Stomach smooth muscle (tissue), 2 donors: ENCODE measurements around the gene KIF16B.
"Not testable (repeated sequence)": the region's sequence is repeated elsewhere in the genome, so short reads cannot be mapped to it uniquely, and the experiment has no call there.

Source experiments
- H3K27ac ChIP-seq: one replicate; pipeline ENCODE4 v1.7.0; 2013; ENCODE audit warnings: mild to moderate bottlenecking, low read length, inconsistent platforms
- H3K27me3 ChIP-seq, 2 donors: one replicate each; pipeline ENCODE4 v1.7.0; 2013; ENCODE audit warnings: low read length in 2 of 2; ENCODE audit not compliant: insufficient read depth in 2 of 2, control insufficient read depth in 1 of 2
- H3K36me3 ChIP-seq, 2 donors: one replicate each; pipeline ENCODE4 v1.7.0; 2013; ENCODE audit warnings: low read length in 2 of 2; ENCODE audit not compliant: control insufficient read depth in 2 of 2, insufficient read depth in 2 of 2
- H3K4me1 ChIP-seq: one replicate; pipeline ENCODE4 v1.7.0; 2013; ENCODE audit warnings: low read length; ENCODE audit not compliant: control insufficient read depth, insufficient read depth
- H3K4me3 ChIP-seq, 2 donors: one replicate each; pipeline ENCODE4 v1.7.0; 2013; ENCODE audit warnings: low read length in 2 of 2
- H3K9ac ChIP-seq, 2 donors: one replicate each; pipeline ENCODE4 v1.7.0; 2013; ENCODE audit warnings: low read length in 2 of 2, mild to moderate bottlenecking in 1 of 2
- H3K9me3 ChIP-seq, 2 donors: one replicate each; pipeline ENCODE4 v1.7.0; 2013; ENCODE audit warnings: low read length in 2 of 2; ENCODE audit not compliant: control insufficient read depth in 2 of 2
- donor health status: healthy.
- donor health status: Pancreatic carcinoma.

The KIF16B gene

DNA sequence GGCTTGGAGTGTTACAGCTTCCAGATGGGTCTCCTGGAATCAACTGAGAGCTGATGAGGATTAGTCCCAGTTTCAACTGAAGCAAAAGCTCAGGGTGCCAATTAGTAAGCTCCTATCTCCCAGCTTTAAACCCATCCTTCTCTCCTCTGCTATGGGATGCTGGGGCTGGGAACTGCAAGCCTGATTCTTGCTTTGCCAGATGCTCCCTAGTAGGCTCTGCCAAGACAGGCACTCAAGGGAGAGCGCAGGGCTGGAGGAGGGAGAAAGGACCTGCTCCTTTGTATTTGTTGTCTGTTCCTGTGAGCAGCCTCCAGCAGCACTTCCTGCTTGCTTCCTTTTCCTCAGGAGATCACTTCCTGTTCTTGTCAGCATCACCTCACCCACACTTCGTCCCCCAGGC, 309.7 kb downstream of the KIF16B start:
- Histone ChIP-seq H3K36me3 (peaks cover 0 to 2% of the 10 kb centered on the region in 2 donors), H3K4me1 (no peaks in the 10 kb centered on the region), H3K9ac (no peak overlapping the region), H3K27ac (no peak overlapping the region), H3K4me3 (no peak overlapping the region), H3K27me3 (no peaks in the 10 kb centered on the region), H3K9me3 (peaks cover 6 to 15% of the 10 kb centered on the region in 2 donors)

DNA sequence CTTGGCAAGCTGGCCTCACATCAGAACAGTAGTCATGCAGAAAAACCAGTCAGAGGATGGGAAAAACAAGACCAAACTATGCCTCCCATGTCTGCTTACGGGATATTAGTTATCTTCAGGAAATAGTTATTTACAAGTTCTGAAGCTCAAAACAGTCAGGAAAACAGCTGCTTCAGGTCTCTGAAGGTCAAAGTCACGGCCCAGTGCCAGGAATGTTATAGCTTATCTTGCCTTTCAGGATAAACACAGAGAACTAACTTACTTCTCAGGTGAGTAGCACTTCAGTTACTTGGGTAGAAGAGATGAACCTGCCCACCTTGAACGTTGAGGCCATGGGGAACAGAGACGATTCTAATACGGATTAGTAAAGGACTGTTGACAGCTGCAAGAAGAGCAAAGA, 310.7 kb downstream of the KIF16B start:
- no peaks in the 10 kb centered on the region for H3K27me3 ChIP-seq
- H3K4me1 ChIP-seq = no peaks in the 10 kb centered on the region
- H3K27ac ChIP-seq = no peak overlapping the region
- H3K4me3 ChIP-seq = no peak overlapping the region
- H3K36me3 ChIP-seq = peaks cover 0 to 2% of the 10 kb centered on the region in 2 donors
- peaks cover 6 to 11% of the 10 kb centered on the region in 2 donors for H3K9me3 ChIP-seq
- H3K9ac ChIP-seq = no peak overlapping the region

DNA sequence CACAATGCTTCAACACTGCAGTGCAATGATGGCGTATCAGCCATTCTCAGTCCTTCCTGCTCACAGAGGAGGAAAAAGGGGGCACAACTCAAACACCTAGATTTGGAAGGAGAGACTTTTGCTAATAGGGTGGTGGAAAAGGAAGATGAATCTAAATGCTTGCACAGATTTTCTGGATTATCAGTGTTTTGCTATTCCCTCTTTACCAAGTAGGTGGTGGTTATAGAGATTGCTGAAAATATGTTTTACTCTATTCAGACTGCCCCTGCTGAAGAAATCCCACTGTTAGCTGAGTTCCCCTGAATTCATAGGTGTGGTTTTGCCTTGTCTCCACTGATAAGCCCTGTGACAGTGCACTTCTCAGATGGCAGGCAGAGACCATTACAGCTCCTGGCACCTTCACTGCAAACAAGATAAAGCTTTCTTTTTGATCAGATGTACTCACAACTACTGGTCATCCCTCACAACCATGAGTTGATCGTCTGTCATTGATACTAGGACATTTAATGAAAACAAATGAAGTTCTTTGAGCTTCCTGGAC, 311.4 kb downstream of the KIF16B start:
- Histone ChIP-seq H3K4me3 (no peak overlapping the region), H3K9me3 (peaks cover 6% of the 10 kb centered on the region in 2 donors), H3K4me1 (no peaks in the 10 kb centered on the region), H3K27ac (no peak overlapping the region), H3K27me3 (no peaks in the 10 kb centered on the region), H3K9ac (no peak overlapping the region), H3K36me3 (no peaks in the 10 kb centered on the region)

GRCh38 chr20:16260911-16261310, 312.3 kb downstream of the KIF16B start:
- H3K27ac ChIP-seq = no peak overlapping the region
- H3K4me3 ChIP-seq = no peak overlapping the region
- H3K4me1 ChIP-seq = no peaks in the 10 kb centered on the region
- no peak overlapping the region for H3K9ac ChIP-seq
- peaks cover 0 to under 1% of the 10 kb centered on the region in 2 donors for H3K9me3 ChIP-seq
- H3K27me3 ChIP-seq = no peaks in the 10 kb centered on the region
- no peaks in the 10 kb centered on the region for H3K36me3 ChIP-seq

GRCh38 chr20:16260133-16260532, 313.1 kb downstream of the KIF16B start:
- not testable (repeated sequence) for H3K4me3 ChIP-seq, H3K9me3 ChIP-seq, H3K27ac ChIP-seq, H3K4me1 ChIP-seq, H3K36me3 ChIP-seq, H3K27me3 ChIP-seq, H3K9ac ChIP-seq

GRCh38 chr20:16258766-16259165, 314.5 kb downstream of the KIF16B start:
- no peak overlapping the region for H3K9ac ChIP-seq
- no peaks in the 10 kb centered on the region for H3K4me1 ChIP-seq
- no peaks in the 10 kb centered on the region for H3K27me3 ChIP-seq
- no peaks in the 10 kb centered on the region for H3K9me3 ChIP-seq
- H3K4me3 ChIP-seq = no peak overlapping the region
- H3K36me3 ChIP-seq = no peaks in the 10 kb centered on the region
- H3K27ac ChIP-seq = no peak overlapping the region

- H3K9ac ChIP-seq = no peak overlapping the region
- no peak overlapping the region for H3K27ac ChIP-seq
- H3K4me3 ChIP-seq = no peak overlapping the region
- H3K4me1 ChIP-seq = no peaks in the 10 kb centered on the region
- no peaks in the 10 kb centered on the region for H3K9me3 ChIP-seq
- H3K27me3 ChIP-seq = no peaks in the 10 kb centered on the region
- no peaks in the 10 kb centered on the region for H3K36me3 ChIP-seq
Measured at GRCh38 chr20:16257813-16258430, 315.3 kb downstream of the KIF16B start.

GRCh38 chr20:16257021-16257420, 316.2 kb downstream of the KIF16B start:
- no peak overlapping the region for H3K27ac ChIP-seq
- H3K27me3 ChIP-seq = no peaks in the 10 kb centered on the region
- H3K4me3 ChIP-seq = no peak overlapping the region
- H3K36me3 ChIP-seq = no peaks in the 10 kb centered on the region
- H3K9me3 ChIP-seq = no peaks in the 10 kb centered on the region
- no peaks in the 10 kb centered on the region for H3K4me1 ChIP-seq
- no peak overlapping the region for H3K9ac ChIP-seq

DNA sequence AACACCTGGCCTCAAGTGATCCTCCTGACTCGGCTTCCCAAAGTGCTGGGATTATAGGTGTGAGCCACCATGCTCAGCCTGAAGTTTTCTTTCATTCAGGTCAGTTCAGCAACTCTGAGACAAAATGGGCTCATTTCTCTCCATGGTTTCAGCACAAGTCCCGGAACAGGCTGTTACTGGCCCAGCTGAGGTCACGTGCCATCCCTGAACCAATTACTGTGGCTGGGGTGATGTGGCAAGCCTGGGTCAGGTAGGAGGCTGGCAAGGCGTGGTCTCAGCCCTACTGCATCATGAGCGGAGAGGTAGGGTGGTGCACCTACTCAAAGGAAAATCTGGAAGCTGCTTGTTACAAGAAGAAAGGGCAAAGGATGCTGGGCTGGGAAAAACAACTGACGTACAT, 326.4 kb downstream of the KIF16B start:
- Histone ChIP-seq H3K4me1 (no peaks in the 10 kb centered on the region), H3K4me3 (no peak overlapping the region), H3K9me3 (no peaks in the 10 kb centered on the region), H3K27ac (no peak overlapping the region), H3K36me3 (no peaks in the 10 kb centered on the region), H3K27me3 (peaks cover 0 to 2% of the 10 kb centered on the region in 2 donors), H3K9ac (no peak overlapping the region)

DNA sequence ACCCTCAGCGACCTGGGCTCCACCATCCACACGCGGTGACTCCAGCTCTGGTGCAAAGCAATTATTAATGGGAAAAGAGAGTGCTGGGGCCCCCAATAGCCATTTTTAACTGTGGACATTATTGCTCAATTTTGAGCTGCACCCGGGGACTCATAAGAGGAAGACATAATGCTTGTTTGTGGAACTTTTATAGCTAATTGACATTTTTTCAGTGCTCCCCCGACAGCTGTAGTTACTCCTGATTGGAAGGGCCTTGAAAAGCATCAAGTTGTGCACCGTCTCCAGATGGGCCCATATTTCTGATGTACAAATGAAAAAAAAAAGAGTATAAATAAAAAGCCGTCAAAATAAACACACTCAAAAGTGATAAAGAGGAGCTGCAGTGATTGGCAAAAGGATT, 327.0 kb downstream of the KIF16B start:
- H3K27ac ChIP-seq = no peak overlapping the region

DNA sequence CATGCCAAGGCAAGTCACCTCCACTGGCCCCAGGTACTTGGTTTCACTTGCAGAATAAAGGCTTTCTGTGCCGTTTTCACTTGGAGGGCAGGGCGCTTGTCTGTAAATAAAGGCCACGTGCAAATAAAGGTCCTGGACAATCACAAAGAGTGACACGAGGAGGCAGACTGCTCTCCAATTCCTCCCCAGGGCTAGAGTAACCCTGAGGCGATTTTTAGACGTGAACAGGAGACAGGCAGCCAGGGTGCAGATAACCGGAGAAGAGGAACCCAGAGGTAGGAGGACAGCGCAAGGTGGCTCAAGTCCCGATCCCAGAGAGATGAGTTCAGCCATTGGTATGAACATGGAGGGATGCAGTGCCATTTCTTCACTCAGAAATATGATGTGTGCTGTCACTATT, 327.4 kb downstream of the KIF16B start:
- H3K9me3 ChIP-seq = no peaks in the 10 kb centered on the region
- H3K4me1 ChIP-seq = no peaks in the 10 kb centered on the region
- H3K4me3 ChIP-seq = no peak overlapping the region
- no peak overlapping the region for H3K27ac ChIP-seq
- H3K27me3 ChIP-seq = peaks cover 0 to 2% of the 10 kb centered on the region in 2 donors
- no peak overlapping the region for H3K9ac ChIP-seq
- H3K36me3 ChIP-seq = no peaks in the 10 kb centered on the region

More for the DNA sequence above, 327.0 kb downstream of the KIF16B start:
- Histone ChIP-seq H3K9ac (no peak overlapping the region), H3K4me1 (no peaks in the 10 kb centered on the region), H3K9me3 (no peaks in the 10 kb centered on the region), H3K4me3 (no peak overlapping the region), H3K27me3 (peaks cover 0 to 2% of the 10 kb centered on the region in 2 donors), H3K36me3 (no peaks in the 10 kb centered on the region)
